Measurements from ENCODE around the gene CMIP.

GRCh38 chr16:81699596-81699995 is 255.0 kb downstream of the CMIP start:
- TF ChIP-seq EZH2 (IDR thresholded peaks at IDR 0.05) (no peak), EZH2phosphoT487 (IDR thresholded peaks at IDR 0.05) (no peak)
- TF ChIP-seq, protein P1, sequence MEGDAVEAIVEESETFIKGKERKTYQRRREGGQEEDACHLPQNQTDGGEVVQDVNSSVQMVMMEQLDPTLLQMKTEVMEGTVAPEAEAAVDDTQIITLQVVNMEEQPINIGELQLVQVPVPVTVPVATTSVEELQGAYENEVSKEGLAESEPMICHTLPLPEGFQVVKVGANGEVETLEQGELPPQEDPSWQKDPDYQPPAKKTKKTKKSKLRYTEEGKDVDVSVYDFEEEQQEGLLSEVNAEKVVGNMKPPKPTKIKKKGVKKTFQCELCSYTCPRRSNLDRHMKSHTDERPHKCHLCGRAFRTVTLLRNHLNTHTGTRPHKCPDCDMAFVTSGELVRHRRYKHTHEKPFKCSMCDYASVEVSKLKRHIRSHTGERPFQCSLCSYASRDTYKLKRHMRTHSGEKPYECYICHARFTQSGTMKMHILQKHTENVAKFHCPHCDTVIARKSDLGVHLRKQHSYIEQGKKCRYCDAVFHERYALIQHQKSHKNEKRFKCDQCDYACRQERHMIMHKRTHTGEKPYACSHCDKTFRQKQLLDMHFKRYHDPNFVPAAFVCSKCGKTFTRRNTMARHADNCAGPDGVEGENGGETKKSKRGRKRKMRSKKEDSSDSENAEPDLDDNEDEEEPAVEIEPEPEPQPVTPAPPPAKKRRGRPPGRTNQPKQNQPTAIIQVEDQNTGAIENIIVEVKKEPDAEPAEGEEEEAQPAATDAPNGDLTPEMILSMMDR (IDR thresholded peaks at IDR 0.05): no peak

Measured in neural progenitor cell (in vitro differentiated cells).